KBM-7 (cell line): ENCODE measurements around the gene SCTR.
A peak's percentile ranks its signal among the peaks of the same experiment; 100 is the strongest.

ENCODE experiments used
- DNase-seq: peaks from one replicate; pipeline ENCODE4 v3.0.0-alpha.2; 2015
- in situ Hi-C: fragments of 300-500 bp; cut with MboI; formaldehyde crosslinking; loops from 2 replicates; pipeline ENCODE4 v1.14.3; 2020; ENCODE audit warnings: low sequenced_read_pairs, low pct_unique_long_range_greater_than_20kb, mixed read lengths

Gene SCTR

GRCh38 chr2:119527999-119528398 lies 3.7 kb upstream of the SCTR start:
- in situ Hi-C loops, result no loop called here
- DNase-seq, result no peak

DNA sequence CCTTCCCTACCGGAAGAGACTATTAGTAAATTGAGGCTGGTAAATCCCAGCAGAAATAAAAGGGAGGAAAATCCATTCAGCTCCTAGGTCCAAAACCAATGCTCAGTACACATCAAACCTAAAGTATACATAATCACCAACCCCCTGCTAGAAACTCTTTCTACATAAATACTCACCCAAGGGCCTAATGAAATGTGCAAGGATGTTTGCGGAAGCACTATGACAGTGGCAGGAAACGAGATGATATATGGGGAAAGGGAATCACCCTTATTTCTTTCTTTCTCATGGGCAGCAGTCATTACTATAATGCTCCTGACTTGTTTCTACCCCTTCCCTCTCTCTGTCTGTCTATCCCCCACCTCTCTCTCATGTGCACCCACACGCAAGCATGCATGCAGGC lies 1.3 kb upstream of the SCTR start:
- in situ Hi-C loops, result no loop called here
- DNase-seq, result peak; percentile 11

- in situ Hi-C loops, result no loop called here
Observed at GRCh38 chr2:119523383-119523951, 816 bp downstream of the SCTR start.

DNA sequence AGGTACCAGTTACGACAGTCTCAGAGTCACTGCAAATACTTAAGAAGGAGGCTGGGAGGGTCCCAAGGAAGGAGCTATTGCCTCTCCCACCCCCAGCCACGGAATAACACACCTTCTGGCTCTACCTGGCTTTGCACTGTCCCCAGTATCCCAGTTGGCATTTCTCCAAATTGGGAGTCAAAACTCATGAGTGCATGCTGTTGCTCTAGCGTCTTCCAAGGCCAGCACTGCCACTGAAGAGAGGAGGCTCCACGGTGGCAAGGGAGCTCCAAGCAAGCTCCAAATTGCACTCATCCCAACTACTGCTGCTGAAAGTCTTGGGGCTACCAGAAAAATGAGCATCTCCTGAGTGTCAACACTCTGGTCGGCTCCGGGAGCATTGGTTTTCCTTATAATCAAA lies 1.6 kb downstream of the SCTR start:
- in situ Hi-C loops, result no loop called here
- no peak for DNase-seq

More at GRCh38 chr2:119523383-119523951, 816 bp downstream of the SCTR start:
- no peak for DNase-seq

- DNase-seq, result no peak
- in situ Hi-C loops, result no loop called here
Observed at GRCh38 chr2:119521433-119522050, 2.7 kb downstream of the SCTR start.

GRCh38 chr2:119520696-119521432 lies 3.4 kb downstream of the SCTR start:
- no peak for DNase-seq
- in situ Hi-C loops, result no loop called here

DNA sequence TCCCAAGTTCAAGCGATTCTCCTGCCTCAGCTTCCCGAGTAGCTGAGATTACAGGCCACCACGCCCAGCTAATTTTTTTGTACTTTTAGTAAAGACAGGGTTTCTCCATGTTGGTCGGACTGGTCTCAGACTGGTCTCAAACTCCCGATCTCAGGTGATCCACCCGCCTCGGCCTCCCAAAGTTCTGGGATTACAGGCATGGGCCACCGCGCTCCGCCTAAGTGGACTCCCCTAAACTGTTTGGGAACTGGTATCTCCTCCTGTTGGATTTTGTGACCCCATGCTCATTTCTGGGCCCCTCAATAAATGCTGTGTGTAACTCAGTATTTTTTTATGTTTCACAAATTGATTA lies 5.2 kb downstream of the SCTR start:
- DNase-seq, result no peak
- in situ Hi-C loops, result no loop called here

GRCh38 chr2:119518401-119519056 lies 5.8 kb downstream of the SCTR start:
- in situ Hi-C loops, result no loop called here
- no peak for DNase-seq

- DNase-seq, result peak; percentile 80
- in situ Hi-C loops, result no loop called here
Observed at GRCh38 chr2:119517433-119517832, 6.8 kb downstream of the SCTR start.

- in situ Hi-C loops, result no loop called here
- DNase-seq, result no peak
Observed at GRCh38 chr2:119516121-119516520, 8.2 kb downstream of the SCTR start.

DNA sequence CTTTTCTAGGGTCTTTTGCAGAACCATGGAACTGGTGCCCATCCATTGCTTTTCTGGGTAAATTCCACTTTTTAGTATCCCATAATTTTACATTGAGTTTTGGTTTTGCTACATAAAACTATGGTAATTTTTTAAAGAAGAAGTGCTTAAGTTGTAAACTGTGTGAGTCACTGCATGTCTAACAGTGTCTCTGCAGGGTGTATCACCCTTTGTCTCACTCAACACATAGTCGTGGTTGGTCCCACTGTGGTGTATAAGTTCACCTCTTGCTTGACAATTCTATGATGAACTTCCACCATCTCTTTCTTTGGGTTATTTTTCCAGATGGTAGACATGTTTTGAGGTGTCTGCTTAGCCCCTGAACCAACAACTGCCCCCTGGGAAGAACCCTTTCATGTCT lies 10.5 kb downstream of the SCTR start:
- in situ Hi-C loops, result no loop called here
- no peak for DNase-seq

GRCh38 chr2:119512946-119513345 lies 11.3 kb downstream of the SCTR start:
- in situ Hi-C loops, result no loop called here
- no peak for DNase-seq

DNA sequence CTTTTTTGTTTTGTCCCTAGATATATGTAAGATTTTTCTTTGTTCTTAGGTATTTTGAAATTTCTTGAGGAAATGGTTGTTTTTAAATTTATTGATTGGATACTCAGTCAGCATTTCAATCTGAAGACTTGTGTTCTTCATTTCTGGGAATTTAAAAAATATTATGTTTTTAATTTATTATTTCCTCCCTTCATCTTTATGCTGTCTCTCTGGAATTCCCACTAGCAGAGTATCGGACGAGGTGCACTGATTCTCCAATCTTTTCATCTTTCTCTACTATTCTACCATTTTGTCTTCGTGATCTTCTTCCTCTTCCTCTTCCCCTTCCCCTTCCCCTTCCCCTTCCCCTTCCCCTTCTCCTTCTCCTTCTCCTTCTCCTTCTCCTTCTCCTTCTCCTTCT lies 12.3 kb downstream of the SCTR start:
- DNase-seq, result no peak
- in situ Hi-C loops, result no loop called here

DNA sequence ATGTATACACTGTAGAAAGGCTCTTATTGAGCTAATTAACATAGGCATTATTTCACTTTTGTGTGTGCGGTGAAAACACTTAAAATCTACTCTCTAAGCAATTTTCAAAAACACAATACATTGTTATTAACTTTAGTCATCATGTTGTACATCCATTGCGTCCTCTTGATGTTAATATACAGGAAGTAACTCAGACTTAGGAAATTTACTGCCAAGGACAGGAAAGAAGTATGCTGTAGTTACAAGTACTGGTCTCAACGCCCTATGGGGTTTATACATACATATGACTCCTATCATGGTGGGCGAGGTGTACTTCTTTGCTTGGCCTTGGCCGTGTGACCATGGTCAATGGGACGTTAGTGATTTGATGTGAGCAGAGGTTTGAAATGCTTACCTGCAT lies 15.5 kb downstream of the SCTR start:
- no peak for DNase-seq
- in situ Hi-C loops, result no loop called here

DNA sequence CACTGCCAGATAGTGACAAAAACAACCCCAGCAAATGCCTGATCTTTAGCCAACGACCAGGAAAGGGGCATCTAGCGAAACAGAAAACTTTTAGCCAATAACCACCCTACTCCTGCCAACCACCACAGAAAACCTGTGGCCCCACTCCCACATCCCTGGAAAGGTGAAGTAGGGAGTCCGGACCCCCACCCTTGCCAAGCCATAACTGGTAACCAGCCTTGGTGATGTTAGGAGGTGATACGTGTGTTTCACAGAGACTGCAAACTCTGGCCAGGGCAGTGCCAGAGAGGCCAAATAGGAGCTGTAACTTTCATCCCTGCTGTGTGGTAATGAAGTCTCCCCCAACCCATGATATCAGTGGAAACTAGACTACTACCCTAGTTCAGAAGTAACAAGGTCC lies 27.6 kb downstream of the SCTR start:
- no peak for DNase-seq
- in situ Hi-C loops, result no loop called here

DNA sequence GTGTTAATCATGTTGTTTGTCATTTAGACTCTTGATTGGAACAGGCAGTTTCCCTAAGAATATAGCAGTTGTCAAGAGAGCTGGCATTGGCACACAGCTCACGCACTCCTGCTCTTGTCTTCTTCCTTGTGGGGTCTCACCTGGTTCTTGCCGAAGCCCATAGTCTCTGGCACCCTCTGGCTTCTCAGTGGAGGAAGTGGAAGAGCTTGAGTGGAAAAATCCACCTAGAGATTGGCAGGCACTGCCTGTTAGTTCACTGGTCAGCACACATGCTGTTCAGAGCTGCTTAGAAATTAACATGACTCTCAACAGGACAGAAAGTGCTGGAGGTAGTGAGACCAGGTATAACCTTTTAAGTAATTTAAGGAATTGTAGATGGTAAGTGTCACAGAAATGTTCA lies 28.3 kb downstream of the SCTR start:
- no peak for DNase-seq
- in situ Hi-C loops, result no loop called here

GRCh38 chr2:119494163-119494790 lies 30.0 kb downstream of the SCTR start:
- DNase-seq, result no peak
- in situ Hi-C loops, result no loop called here

DNA sequence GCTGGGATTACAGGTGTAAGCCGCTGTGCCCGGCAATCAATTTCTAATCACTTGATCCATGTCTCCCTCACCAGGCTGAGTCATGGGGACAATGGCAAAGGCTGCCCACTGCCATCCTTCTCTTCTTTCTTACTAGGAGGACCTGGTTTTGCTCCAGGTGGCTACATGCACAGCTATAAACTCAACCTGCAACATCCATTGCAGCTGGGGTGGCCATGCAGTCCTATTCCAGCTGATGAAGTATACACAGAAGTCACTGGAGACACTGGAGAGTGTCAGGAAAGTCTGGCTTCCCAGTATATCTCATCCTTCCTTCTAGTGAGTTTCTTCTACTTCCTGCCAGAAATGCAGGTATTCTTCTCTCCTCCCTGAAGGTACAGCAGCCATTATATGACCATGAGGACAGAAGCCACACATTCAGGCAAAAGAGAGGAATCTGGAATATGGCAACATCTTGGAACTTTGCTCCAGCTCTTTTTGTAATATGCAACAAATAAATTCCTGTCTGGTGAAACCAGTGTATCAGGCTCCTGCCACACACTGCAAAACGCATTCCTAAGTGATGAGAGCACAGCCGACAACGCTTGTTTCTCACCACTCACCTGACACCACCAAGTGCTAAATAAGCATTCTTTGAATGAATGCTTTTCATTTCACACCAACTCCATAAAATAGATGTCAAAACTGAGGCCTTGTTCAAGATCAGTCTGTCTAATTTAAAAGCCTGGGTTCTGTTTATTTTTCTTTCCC lies 32.3 kb downstream of the SCTR start:
- no peak for DNase-seq
- in situ Hi-C loops, result no loop called here

DNA sequence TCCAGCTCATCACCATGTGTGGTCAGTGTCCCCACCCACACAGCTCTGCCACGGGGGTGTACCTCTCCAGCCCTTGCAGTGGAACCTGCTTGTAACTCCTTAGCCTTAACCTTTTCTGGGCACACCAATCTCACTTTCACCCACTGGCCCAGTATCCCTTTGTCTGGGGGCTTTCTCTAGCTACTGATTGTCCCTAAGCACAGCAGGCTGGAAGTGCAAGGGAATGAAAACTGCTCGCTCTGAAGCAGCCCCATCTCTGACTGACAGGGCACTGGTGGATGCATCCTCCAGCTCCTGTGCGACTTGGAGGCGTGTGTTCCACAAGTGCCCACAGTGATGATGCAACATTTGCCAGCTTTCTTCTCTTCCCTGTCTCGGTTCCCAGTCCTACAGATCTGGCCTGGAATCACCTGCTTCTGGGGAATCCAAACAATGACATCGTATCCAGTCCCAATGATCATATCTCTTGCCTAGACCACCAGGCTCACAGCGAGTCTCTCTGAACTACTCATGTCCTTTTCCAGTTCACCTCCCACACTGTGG lies 33.6 kb downstream of the SCTR start:
- DNase-seq, result no peak
- in situ Hi-C loops, result no loop called here
